Gastroesophageal sphincter (tissue), 4 donors: ENCODE data around the gene ACSS3. TPM values are rescaled to one million over a fixed set of nuclear protein-coding genes. Genes with fewer than 3 reads are reported as not detected.
"Not testable (repeated sequence)": the region's sequence is repeated elsewhere in the genome, so short reads cannot be mapped to it uniquely, and the experiment has no call there.

Experiments
- ATAC-seq: fragments of 150-250 bp; one replicate; pipeline ENCODE4 v1.9.1; 2016; ENCODE audit warnings: mild to moderate bottlenecking, moderate library complexity
- H3K27ac ChIP-seq, 4 donors: fragments of 200-600 bp; sonication (generic) in 3 of 4; 1 replicate in 3 of 4; 2 replicates in 1 of 4; pipeline ENCODE4 v1.5.1; 2016 to 2019
- H3K27me3 ChIP-seq: fragments of 200-600 bp; sonication (generic); one replicate; pipeline ENCODE4 v1.5.1; 2019
- H3K36me3 ChIP-seq, 2 donors: fragments of 200-600 bp; sonication (generic); one replicate each; pipeline ENCODE4 v1.5.1; 2019; ENCODE audit warnings: control low read depth in 1 of 2
- H3K4me1 ChIP-seq, 3 donors: fragments of 200-600 bp; sonication (generic); 1 replicate in 2 of 3; 2 replicates in 1 of 3; pipeline ENCODE4 v1.5.1; 2016 to 2019; ENCODE audit warnings: control low read depth in 2 of 3
- H3K4me3 ChIP-seq, 2 donors: fragments of 200-600 bp; sonication (generic); one replicate each; pipeline ENCODE4 v1.5.1; 2019; ENCODE audit warnings: mild to moderate bottlenecking in 1 of 2, moderate library complexity in 1 of 2
- H3K9me3 ChIP-seq, 3 donors: fragments of 200-600 bp; sonication (generic); one replicate each; pipeline ENCODE4 v1.5.1; 2017 to 2019; ENCODE audit warnings: control low read depth in 2 of 3
- CTCF ChIP-seq, 4 experiments: fragments of 200-600 bp in 2 of 4; fragments of 450-650 bp in 2 of 4; sonication (generic) in 1 of 4; IDR thresholded peaks; one replicate each; pipeline ENCODE4 v1.5.1; 2017 to 2019; ENCODE audit warnings: antibody characterized with exemption in 4 of 4, mild to moderate bottlenecking in 2 of 4, moderate library complexity in 2 of 4
- EP300 ChIP-seq: sonication (generic); formaldehyde crosslinking; IDR thresholded peaks from one replicate; pipeline ENCODE4 v1.6.1; 2017; ENCODE audit warnings: antibody characterized with exemption, mild to moderate bottlenecking
- POLR2A ChIP-seq, 2 donors: fragments of 450-650 bp; IDR thresholded peaks; one replicate each; pipeline ENCODE4 v1.6.1; 2017; ENCODE audit warnings: antibody characterized with exemption in 2 of 2, mild to moderate bottlenecking in 2 of 2, moderate library complexity in 1 of 2
- POLR2AphosphoS5 ChIP-seq: sonication (generic); formaldehyde crosslinking; IDR thresholded peaks from one replicate; pipeline ENCODE4 v1.6.1; 2017; ENCODE audit warnings: antibody characterized with exemption
- WGBS, 2 donors: methylation state at CpG; one replicate each; pipeline ENCODE4 v1.1.5; 2018; ENCODE audit warnings: low coverage in 1 of 2; 5-methylcytosine and 5-hydroxymethylcytosine counted together
- total RNA-seq, 4 donors: library from RNA; depleted of rRNA; stranded (reverse); fragments of >200 nt; gene quantifications; one replicate each; pipeline ENCODE4 v1.1.0, GENCODE V29; 2016

The ACSS3 gene
- total RNA-seq, 4 donors from 2014 or later = 6.8 to 19.0 (median 13.5) TPM

DNA sequence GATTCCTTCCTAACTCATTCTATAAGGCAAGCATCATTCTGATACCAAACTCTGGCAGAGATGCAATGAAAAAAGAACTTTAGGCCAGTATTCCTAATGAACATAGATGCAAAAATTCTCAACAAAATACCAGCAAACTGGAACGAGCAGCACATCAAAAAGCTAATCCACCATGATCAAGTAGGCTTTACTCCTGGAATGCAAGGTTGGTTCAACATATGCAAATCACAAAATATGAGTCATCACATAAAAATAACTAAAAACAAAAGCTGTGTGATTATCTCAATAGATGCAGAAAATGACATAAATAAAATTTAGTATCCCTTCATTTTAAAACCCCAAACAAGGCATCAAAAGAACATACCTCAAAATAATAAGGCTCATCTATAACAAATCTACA is 98.9 kb downstream of the ACSS3 start:
- Histone ChIP-seq H3K36me3 (peaks cover 0 to 11% of the 10 kb centered on the region in 2 donors), H3K27me3 (no peaks in the 10 kb centered on the region), H3K4me1 (no peaks in the 10 kb centered on the region), H3K4me3 (no peak overlapping the region), H3K27ac (no peak overlapping the region), H3K9me3 (peaks cover 0 to 20% (median 0%) of the 10 kb centered on the region in 3 donors)
- WGBS, 2 donors = 75% methylated on average over 1 of the region's 1 CpG; no CpG with 5 or more reads in 1 of the 2 donors
- TF ChIP-seq POLR2AphosphoS5 (no peak), CTCF (IDR thresholded peaks at IDR 0.05) (no peak), EP300 (no peak), POLR2A (IDR thresholded peaks at IDR 0.05) (no peak)
- no peak for ATAC-seq

DNA sequence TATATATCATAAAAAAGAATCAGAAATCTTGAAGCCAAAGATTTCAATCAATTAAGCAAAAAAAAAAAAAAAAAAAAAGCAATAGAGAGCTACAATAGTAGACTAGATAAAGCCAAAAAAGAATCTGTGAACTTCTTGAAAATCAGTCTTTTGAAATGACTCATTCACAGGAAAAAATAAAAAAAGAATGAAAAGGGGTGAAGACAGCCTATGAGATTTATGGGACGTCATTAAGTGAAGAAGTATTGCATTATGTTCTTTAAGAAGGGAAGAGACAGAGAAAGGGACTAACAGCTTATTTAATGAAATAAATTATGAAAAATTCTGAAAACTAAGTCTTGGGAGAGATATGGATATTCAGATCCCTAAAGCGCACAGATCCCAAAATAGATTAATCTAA is 103.8 kb downstream of the ACSS3 start:
- no peaks in the 10 kb centered on the region for H3K4me1 ChIP-seq
- WGBS, 2 donors = 85 to 89% methylated on average over 2 of the region's 2 CpGs
- H3K4me3 ChIP-seq = no peak overlapping the region
- H3K36me3 ChIP-seq = peaks cover 0 to 5% of the 10 kb centered on the region in 2 donors
- peaks cover 0 to 10% (median 0%) of the 10 kb centered on the region in 3 donors for H3K9me3 ChIP-seq
- no peak for TF ChIP-seq POLR2A (IDR thresholded peaks at IDR 0.05)
- TF ChIP-seq CTCF (IDR thresholded peaks at IDR 0.05) = no peak
- no peak for TF ChIP-seq EP300
- TF ChIP-seq POLR2AphosphoS5 = no peak
- H3K27me3 ChIP-seq = no peaks in the 10 kb centered on the region
- H3K27ac ChIP-seq = no peak overlapping the region
- ATAC-seq = no peak

DNA sequence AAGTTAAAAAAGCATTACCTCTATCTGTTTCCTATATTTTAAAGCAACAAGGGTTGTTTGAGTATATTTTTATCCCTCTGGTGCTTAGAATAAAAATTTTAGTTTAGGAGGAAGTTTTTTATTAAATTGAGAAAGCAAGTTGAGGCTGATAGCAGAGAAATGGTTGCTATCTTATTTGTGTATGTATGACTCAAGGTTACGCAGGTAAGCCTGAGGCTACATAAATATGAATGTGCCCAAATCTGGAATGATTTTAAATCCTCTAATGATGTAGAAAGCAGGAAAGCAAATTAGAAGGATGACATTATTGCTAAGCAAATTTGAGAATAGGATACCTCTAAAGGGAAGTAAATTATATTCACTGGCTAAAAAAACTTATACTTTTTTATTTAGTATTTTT is 109.8 kb downstream of the ACSS3 start:
- no peak for ATAC-seq
- H3K27ac ChIP-seq = no peak overlapping the region
- H3K36me3 ChIP-seq = no peaks in the 10 kb centered on the region
- 100% methylated on average over 1 of the region's 1 CpG for WGBS, 2 donors
- no peak for TF ChIP-seq CTCF (IDR thresholded peaks at IDR 0.05)
- TF ChIP-seq POLR2AphosphoS5 = no peak
- no peak for TF ChIP-seq EP300
- TF ChIP-seq POLR2A (IDR thresholded peaks at IDR 0.05) = no peak
- H3K4me3 ChIP-seq = no peak overlapping the region
- no peaks in the 10 kb centered on the region for H3K4me1 ChIP-seq
- no peaks in the 10 kb centered on the region for H3K9me3 ChIP-seq
- no peaks in the 10 kb centered on the region for H3K27me3 ChIP-seq

- Histone ChIP-seq H3K9me3 (no peaks in the 10 kb centered on the region), H3K27ac (no peak overlapping the region), H3K4me3 (no peak overlapping the region), H3K4me1 (no peaks in the 10 kb centered on the region), H3K27me3 (no peaks in the 10 kb centered on the region), H3K36me3 (no peaks in the 10 kb centered on the region)
- TF ChIP-seq EP300 = no peak
- no peak for TF ChIP-seq POLR2A (IDR thresholded peaks at IDR 0.05)
- no peak for TF ChIP-seq CTCF (IDR thresholded peaks at IDR 0.05)
- WGBS, 2 donors = 92 to 100% methylated on average over 2 to 3 of the region's 3 CpGs
- ATAC-seq = no peak
Measured at GRCh38 chr12:81196595-81196994, 118.7 kb downstream of the ACSS3 start.

DNA sequence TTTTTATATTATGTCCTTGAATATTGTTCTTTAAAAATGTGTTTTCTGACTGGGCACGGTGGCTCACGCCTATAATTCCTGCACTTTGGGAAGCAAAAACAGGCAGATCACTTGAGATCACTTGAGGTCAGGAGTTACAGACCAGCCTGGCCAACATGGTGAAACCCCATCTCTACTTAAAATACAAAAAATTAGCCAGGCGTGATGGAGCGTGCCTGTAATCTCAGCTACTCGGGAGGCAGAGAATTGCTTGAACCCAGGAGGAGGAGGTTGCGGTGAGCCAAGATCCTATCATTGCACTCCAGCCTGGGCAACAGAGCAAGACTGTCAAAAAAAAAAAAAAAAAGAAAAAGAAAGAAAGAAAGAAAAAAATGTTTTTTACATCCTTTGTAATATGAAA is 122.7 kb downstream of the ACSS3 start:
- not testable (repeated sequence) for H3K4me3 ChIP-seq, ATAC-seq, H3K36me3 ChIP-seq, H3K27ac ChIP-seq, H3K4me1 ChIP-seq, H3K9me3 ChIP-seq, H3K27me3 ChIP-seq
- 42 to 60% methylated on average over 3 to 6 of the region's 6 CpGs for WGBS, 2 donors
